ENCODE measurements around the gene SERINC2. TPM values are rescaled to one million over a fixed set of nuclear protein-coding genes. Genes with fewer than 3 reads are reported as not detected.

SERINC2 gene
- total RNA-seq, 1 experiment from 2014 or later, result 14.1 TPM

DNA sequence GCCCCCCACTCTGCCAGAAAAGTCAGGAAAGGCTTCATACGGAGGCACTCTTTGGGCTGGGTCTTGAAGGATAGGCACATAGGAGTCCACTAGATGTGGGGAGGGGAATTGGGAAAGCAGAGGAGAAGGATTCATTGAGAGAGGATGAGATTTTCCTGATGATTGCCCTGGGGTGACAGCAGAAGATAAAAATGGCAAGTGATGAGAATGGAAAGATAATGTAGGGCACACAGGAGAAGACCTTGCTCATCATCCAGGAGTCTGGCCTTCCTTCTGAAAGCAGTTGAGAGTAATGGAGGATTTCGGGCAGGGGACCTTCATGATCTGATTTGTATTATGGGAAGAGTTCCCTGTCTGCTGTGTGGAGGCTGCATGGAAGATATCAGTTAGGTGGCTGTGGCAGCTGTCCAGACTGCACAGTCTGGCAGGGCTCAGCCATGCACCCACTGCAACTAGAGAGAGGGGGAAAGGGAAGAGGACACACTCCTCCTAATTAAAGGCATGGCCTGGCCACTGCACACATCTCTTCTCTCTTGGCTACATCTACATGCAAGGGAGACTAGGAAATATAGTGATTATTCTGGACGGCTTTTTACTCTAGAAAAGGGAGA lies 30.5 kb upstream of the SERINC2 start:
- no peaks in the 10 kb centered on the region for H3K36me3 Mint-ChIP-seq (ENCODE audit: insufficient read depth in 1 of 3, low read depth in 3 of 3)
- Histone ChIP-seq H2BK120ac (ENCODE audit: low read depth, low read length, poor library complexity, severe bottlenecking) (no peak overlapping the region), H3K9me3 (ENCODE audit: control insufficient read depth, low read depth, low read length) (no peaks in the 10 kb centered on the region), H3K79me2 (ENCODE audit: insufficient read depth, low read length) (no peaks in the 10 kb centered on the region), H3K56ac (ENCODE audit: insufficient read length, low read depth, low read length) (no peak overlapping the region), H3K18ac (ENCODE audit: insufficient read length, low read depth, low read length) (no peak overlapping the region), H3K4me1 (ENCODE audit: insufficient read depth, low read length) (no peaks in the 10 kb centered on the region), H2BK12ac (ENCODE audit: insufficient read length, low read depth, low read length) (no peak overlapping the region), H2BK20ac (ENCODE audit: low read depth, low read length, poor library complexity, severe bottlenecking) (no peak overlapping the region), H3K4me2 (ENCODE audit: insufficient read depth, insufficient read length, low read length) (no peak overlapping the region), H3K27ac (ENCODE audit: insufficient read length, low read depth, low read length) (no peak overlapping the region), H3K79me1 (ENCODE audit: insufficient read depth, low read depth, low read length, poor library complexity, severe bottlenecking) (no peaks in the 10 kb centered on the region), H4K5ac (ENCODE audit: insufficient read length, low read depth, low read length) (no peak overlapping the region), H4K20me1 (ENCODE audit: control insufficient read depth, insufficient read depth, insufficient read length) (no peaks in the 10 kb centered on the region), H2AK5ac (ENCODE audit: insufficient read length, low read length) (no peak overlapping the region), H3K23ac (ENCODE audit: insufficient read length, low read depth, low read length) (no peak overlapping the region), H3K14ac (ENCODE audit: insufficient read depth, low read length) (no peak overlapping the region), H3T11ph (ENCODE audit: low read length) (no peak overlapping the region), H2BK5ac (ENCODE audit: insufficient read length, low read length) (no peak overlapping the region), H3K9ac (ENCODE audit: extremely low read depth, insufficient read length, low read length) (no peak overlapping the region), H3K27me3 (ENCODE audit: insufficient read depth, low read length) (no peaks in the 10 kb centered on the region), H4K91ac (ENCODE audit: insufficient read length, low read depth, low read length) (no peak overlapping the region), H3K4ac (ENCODE audit: low read depth, low read length) (no peak overlapping the region), H2BK15ac (ENCODE audit: low read depth, low read length) (no peak overlapping the region), H3K23me2 (ENCODE audit: insufficient read length, low read depth, low read length, poor library complexity, severe bottlenecking) (no peaks in the 10 kb centered on the region), H4K8ac (replicated peaks; ENCODE audit: insufficient read length, low read depth, low read length) (no peak overlapping the region), H2AFZ (ENCODE audit: low read length) (no peak overlapping the region)
- H3K27ac Mint-ChIP-seq, result no peak overlapping the region; a peak in 1 of 7 replicates
- no peak for TF ChIP-seq CTCF (conservative IDR thresholded peaks at IDR 0.05)
- H3K4me3 Mint-ChIP-seq, result no peak overlapping the region
- WGBS (ENCODE audit: extremely low coverage, insufficient read length, low lambda C conversion rate), result no CpG with 5 or more reads among the region's 3 CpGs
- DNase-seq, result no peak
- H3K27me3 Mint-ChIP-seq (ENCODE audit: low read depth), result peaks cover 2% of the 10 kb centered on the region
- peaks cover 0 to 9% of the 10 kb centered on the region in 2 experiments; a peak in 2 of 4 replicates for H3K4me1 Mint-ChIP-seq
- H3K9me3 Mint-ChIP-seq, result no peaks in the 10 kb centered on the region; a peak in 3 of 5 replicates
